Activated effector memory CD4-positive, alpha-beta T cell treated with Interleukin-2 at 50 U/mL for 16 hours (primary cell): Measurements from ENCODE around the gene CAND2.

Experiments
- DNase-seq: peaks from one replicate; pipeline ENCODE4 v3.0.0-alpha.2; 2020

CAND2 gene

DNA sequence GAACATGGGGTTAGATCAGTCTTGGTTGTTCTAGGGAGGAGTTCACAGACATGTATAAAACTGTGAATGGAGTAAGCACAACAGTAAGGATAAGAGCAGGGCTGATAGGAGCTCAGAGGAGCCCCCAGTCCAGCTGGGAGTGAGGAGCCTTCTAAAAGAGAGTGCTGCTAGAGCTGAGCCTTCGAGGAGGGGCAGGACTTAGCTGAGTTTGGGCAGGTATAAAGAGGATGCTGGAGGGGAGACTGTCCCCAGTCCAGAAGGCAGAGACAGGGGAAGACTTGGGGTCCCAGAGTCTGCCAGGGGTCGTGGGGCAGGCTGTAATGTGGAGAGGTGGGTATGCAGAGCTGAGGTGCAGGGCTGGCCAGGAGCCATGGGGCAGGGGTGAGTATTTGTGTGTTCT is 12.1 kb downstream of the CAND2 start:
- DNase-seq = no peak

DNA sequence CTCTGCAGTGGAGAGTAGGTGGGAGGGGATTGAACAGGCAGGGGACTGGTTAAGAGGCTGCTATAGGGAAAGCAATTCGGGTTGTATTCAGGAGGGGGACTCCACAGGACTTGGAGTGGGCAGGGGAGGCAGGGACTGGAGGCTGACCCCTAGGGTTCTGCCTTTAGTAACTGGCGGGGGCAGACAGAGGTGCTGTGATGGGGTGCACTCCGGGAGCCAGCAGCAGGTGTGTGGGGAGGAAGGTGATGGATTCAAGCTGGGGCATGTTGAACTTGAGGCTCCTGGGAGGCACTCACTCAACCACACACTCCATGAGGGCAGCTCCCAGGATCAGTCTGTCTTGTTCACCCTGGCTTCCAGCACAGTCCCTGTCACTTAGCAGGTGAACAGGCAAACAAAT is 12.5 kb downstream of the CAND2 start:
- no peak for DNase-seq

DNA sequence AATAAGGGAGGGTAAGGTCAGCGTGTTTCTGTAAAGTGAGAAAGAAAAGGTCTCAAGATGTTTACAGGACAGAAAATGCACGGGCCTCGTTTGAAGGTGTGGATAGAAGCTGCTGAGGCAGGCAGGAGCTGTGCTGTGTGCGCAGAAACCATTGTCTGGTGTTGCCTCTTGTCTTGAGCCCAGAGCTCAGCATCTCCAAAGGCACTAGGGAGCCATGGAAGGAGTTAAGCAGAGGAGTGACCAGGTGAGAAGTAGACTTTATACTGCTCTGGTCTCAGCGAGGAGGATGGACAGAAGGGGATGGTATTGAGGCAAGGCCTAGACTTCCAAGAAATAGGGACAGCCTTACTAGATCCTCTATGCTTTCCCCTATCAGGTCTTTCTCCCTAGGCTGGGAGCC is 13.0 kb downstream of the CAND2 start:
- DNase-seq = no peak

DNA sequence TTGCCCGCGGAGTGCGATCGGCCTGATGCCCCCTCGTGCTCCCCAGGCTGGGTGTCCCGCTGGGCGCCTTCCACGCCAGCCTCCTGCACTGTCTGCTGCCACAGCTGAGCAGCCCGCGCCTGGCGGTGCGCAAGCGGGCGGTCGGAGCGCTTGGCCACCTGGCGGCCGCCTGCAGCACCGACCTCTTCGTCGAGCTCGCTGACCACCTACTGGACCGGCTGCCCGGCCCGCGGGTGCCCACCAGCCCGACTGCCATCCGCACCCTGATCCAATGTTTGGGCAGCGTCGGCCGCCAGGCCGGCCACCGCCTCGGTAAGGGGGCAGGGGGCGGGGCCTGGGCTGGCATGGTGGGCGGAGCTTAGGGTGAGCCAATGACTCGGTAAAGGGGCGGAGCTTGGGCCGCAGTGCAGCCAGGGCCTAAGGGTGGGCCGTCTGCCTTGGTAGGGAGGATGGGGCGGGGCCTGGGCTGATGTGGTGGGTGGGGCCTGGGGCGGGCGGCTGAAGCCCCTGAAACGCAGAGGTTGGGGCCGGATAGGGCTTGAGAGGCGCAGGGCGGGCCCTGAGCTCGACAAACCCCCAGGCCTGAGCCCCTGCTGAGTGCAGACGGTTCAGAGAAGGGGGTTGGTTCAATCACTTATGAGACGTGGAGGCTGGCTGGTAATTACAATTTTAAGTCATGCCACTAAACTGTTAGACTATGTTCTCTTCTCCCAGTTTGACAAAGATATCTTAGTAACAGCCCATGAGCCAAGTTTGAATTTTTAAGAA is 13.7 kb downstream of the CAND2 start:
- DNase-seq = peak; percentile 84

DNA sequence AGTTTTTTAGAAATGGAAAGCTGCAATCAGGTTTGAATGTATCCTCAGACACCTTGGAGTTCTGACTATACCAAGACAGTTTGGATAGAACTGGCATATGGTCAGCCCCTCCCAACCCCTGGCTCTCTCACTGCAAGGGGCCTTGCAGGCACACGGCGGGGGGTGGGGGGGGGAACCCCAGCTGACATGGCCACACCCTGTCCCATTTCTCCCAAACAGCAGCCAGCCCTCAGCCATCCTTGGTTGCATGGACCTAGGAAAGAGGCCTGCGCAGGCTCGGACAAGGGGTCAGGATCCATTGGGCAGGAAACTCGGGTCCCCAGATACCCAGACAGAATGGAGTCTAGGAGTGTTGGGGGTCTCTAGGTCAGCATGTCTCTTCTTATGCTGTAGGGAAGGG is 14.5 kb downstream of the CAND2 start:
- DNase-seq = no peak

DNA sequence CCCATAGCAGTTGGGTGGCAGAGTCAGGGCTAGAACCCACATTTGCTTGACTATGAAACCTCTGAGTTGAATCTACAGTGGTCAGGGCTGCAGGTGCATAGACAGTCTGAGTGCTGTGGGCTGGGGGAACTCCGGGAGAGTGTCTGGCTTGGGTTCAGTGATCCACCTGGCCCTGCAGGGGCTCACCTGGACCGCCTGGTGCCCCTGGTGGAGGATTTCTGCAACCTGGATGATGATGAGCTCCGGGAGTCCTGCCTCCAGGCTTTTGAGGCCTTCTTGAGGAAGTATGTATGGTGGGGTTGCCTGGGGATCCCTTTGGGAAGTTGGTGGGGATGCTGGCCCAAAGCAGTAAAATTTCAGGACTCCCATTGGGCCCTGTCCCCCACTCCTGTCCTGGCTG is 16.3 kb downstream of the CAND2 start:
- no peak for DNase-seq

DNA sequence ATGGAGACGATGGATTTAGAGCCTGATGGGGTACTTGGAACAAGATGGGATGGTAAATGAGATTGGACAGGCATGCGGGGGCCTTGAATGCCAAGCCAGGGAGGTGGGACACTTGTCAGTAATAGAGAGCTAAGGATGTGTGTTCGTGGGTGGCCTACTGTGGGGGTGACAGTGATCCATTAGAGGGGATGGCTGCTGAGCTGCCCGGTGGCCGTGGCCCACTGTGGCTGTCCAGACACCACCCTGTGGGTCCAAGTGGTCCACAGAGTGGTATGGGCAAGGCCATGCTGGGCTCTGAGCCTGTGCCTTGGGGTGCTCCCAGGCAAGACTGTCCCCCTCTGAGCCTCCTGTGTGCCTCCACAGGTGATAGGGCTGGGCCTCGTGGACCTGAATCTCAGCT is 17.5 kb downstream of the CAND2 start:
- DNase-seq = no peak

DNA sequence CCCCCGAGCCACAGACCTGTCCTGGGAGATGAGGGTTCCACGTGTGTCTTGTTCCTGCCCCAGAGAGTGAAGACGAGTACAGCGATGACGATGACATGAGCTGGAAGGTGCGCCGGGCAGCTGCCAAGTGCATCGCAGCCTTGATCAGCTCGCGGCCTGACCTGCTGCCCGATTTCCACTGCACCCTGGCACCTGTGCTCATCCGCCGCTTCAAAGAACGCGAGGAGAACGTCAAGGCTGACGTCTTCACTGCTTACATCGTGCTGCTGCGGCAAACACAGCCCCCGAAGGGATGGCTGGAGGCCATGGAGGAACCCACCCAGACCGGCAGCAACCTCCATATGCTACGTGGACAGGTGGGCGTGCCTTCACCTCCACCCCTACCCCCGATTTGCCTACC is 18.6 kb downstream of the CAND2 start:
- no peak for DNase-seq

DNA sequence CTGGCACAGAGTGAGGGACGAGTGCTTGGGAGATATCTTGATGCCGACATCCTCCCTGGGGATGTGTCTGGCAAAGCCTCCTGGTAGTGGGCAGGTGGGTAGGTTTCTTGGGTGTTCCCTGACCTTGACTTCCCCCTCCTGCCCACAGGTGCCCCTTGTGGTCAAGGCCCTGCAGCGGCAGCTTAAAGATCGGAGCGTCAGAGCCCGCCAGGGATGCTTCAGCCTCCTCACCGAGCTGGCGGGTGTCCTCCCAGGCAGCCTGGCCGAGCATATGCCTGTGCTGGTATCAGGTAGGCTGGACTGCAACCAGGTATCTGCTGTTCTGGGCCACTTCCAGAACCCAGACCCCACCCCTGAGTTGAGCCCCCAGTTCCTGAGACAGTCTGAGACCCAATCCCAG is 19.2 kb downstream of the CAND2 start:
- no peak for DNase-seq

DNA sequence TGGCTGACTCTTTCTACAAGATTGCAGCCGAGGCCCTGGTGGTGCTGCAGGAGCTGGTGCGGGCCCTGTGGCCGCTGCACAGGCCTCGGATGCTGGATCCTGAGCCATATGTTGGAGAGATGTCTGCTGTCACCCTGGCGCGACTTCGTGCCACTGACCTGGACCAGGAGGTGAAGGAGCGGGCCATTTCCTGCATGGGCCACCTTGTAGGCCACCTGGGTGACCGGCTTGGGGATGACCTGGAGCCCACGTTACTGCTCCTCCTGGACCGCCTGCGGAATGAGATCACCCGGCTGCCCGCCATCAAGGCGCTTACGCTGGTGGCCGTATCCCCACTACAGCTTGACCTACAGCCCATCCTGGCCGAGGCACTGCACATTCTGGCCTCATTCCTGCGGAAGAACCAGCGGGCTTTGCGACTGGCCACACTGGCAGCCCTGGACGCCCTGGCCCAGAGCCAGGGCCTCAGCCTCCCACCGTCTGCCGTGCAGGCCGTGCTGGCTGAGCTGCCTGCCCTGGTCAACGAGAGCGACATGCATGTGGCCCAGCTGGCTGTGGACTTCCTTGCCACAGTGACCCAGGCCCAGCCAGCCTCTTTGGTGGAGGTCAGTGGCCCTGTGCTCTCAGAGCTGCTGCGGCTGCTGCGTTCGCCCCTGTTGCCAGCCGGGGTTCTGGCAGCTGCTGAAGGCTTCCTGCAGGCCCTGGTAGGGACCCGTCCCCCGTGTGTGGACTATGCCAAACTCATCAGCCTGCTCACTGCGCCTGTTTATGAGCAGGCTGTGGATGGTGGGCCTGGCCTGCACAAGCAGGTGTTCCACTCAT is 20.3 kb downstream of the CAND2 start:
- no peak for DNase-seq

DNA sequence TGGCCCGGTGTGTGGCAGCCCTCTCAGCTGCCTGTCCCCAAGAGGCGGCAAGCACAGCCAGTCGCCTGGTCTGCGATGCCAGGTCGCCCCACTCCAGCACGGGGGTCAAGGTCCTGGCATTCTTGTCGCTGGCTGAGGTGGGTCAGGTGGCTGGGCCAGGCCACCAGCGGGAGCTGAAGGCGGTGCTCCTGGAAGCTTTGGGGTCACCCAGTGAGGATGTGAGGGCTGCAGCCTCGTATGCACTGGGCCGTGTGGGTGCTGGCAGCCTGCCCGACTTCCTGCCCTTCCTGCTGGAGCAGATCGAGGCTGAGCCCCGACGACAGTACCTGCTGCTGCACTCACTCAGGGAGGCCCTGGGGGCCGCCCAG is 20.8 kb downstream of the CAND2 start:
- no peak for DNase-seq

DNA sequence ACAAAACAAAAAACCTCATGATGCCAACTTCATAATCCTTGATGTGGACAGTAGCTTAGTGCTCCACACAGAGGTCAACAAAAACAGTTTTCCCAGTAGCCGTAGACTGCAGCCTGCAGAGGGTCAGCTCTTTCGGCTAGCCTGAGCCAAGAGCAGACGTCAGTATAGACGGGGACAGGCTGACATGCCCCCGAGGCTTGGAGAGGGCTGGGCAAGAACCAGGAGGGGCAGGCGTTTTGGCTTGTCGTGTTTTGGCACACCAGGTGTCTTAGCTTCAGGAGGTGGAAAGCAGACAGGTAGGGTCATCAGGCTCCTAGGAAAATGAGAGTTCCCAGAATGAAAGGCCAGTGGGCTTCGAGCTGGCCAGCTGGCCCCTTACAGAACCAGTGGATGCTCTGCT is 21.8 kb downstream of the CAND2 start:
- DNase-seq = no peak

DNA sequence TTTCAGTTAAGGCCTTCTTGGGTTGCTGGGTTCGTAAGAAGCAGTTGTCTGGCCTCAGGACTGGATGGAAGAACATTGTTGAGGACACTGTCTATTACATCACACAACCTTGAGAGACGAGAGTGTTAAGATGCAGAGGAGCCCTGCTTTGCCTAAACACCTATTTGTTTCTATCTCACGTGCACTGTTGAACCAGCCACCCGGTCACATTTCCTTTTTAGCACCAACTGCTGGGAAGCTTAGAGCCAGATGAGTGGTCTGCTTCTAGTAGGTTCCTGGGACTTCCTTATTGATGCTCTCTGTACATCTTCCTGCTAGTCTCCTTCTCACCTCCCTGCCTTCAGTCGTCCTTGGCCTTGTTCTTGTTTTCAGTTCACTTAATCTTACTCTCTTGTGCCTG is 22.3 kb downstream of the CAND2 start:
- DNase-seq = no peak

DNA sequence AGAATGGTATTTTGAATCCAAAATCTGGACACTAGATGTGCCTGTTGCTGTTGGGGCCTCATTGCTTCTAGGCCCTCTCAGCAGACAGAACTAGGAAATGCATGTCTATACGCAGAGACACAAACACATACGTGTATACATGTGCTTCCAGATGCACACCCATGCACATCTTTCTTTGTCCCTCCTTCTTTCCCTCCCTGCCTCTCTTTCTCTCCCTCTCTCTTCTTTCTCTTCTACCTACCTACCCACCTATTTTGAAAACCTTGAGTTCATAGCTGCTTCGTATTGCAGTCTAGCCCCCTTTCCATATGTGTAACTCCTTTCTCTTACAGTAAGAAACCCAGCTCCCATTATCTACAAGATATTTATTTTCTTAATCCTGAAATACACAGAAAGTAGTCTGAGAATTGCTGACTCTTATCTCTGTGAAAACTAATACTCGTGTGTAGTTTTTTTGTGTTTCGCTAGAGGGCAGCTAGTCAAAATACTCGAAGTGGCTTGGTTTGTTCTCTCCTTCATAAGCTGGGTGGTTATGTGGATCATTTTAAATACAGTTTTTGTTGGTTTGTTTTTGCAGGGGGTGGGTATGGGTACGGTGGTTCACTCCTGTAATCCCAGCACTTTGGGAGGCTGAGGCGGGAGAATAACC is 26.4 kb downstream of the CAND2 start:
- no peak for DNase-seq

DNA sequence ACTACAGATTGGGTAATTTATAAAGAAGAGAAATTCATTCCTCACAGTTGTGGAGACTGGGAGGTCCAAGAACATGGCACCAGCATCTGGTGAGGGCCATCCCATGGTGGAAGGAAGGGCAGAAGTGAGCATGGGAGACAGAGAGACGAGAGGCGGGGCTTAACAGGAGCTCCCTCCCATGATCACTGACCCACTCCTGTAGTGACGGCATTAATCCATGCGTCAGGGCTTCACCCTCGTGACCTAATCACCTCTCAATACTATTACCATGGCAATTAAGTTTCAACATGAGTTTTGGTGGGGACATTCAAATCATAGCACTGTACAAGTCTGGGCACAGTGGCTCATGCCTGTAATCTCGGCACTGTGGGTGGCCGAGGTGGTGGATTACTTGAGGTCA is 27.8 kb downstream of the CAND2 start:
- no peak for DNase-seq

DNA sequence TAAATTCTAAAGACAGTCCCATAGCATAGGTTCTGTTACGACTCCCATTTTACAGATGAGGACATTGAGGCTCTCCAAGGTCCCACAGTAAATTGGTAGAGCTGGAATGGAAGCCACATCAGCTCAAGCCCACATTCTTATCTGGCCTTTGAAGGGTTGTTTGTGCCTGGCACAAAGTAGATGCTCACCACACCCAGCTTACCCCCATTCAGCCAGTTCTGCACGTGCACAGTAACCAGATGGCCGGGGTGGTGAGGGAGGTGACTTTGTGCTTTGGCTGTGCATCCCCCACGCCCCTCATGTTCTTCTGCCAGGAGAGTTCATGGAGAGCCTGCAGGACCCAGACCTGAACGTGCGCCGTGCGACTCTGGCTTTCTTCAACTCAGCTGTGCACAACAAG is 28.7 kb downstream of the CAND2 start:
- no peak for DNase-seq

DNA sequence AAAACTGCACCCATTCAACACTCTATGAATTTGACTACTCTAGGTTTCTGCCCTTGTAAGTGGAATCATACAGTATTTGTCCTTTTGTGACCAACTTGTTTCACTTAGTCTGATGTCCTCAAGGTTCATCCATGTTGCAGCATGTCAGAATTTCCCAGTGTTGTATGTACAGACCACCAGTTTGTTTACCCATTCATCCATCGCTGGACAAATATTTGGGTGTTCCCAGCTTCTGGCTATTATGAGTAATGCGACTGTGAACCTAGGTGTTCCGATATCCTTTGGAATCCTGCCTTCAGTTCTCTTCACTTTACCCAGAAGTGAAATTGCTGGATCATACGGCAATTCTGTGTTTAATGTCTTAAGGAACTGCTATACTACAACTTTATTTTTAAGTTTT is 32.3 kb downstream of the CAND2 start:
- DNase-seq = no peak

DNA sequence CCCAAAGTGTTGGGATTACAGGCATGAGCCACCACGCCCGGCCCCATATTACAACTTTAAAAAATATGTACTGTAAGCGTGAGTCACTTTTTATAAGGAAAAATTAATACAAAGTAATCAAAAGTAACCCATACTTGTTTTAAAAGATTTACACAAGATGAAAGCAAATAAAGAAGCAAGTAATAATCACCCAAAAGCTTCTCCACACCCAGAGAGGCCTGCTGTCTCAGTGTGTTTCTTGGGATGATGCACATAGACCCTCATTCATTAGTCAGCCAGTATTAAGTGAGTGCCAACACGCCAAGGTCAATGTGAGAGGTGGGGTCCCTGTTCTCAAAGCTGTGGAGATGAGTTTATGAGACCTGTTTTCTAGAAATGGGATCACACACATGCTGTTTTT is 32.9 kb downstream of the CAND2 start:
- DNase-seq = no peak

DNA sequence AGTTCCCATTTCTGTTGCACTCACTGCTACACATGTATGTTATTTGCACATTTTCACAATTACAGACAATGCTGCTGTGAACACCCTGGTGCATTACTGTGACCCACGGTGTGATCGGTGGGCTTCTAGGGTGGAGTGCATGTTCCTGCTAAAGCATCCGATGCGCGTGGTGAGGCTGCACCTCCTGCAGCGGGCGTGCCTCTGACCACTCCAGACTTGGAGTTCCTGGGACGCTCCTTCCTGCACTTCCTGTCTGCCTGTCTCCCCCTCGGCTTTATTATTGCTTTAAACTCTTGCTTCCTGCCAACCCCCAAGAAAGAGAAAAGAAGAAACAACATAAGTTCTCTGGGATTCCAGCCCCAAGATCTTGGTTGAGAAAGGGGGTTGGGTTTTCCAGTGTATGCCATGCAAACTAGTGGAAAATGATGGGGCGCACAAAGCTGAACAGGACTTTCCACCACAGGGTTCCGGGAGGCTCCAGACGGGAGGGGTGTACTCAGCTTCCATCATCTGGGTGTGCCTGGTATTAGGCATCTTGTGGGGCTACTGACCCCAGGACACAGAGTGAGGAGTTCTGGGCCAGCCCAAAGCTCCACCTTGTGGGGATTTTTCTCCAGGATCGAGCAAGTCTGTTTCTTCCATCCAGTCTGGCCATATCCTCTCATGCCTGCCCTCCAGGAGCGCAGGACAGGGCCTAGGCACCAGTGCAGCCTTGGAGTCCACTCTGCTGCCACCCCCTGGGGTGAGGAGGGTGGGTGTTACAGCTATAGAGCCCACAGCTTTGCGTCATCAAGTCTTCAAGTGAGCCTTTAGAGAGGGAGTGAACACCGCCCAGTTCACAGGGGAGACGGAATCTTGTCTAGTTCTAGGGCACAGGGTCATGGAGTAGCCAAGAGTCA is 33.7 kb downstream of the CAND2 start:
- DNase-seq = no peak

DNA sequence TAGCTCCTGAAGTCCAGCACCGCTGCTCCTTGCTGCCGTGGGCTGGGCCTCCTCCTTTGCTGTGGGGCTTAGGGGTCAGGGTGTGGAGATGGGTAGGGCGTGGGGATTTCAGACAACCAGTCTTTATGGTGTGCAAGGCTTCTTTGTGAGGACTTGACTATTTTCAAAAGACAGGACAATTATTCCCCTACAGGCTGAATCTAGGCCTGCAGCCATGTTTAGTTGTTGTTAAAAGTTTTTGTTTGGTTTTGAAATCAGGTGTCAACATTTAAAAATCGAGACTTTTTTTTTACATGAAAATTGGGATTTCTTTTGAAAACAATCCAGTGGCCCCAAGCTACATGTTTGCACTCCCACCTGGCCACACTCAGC is 34.3 kb downstream of the CAND2 start:
- no peak for DNase-seq

DNA sequence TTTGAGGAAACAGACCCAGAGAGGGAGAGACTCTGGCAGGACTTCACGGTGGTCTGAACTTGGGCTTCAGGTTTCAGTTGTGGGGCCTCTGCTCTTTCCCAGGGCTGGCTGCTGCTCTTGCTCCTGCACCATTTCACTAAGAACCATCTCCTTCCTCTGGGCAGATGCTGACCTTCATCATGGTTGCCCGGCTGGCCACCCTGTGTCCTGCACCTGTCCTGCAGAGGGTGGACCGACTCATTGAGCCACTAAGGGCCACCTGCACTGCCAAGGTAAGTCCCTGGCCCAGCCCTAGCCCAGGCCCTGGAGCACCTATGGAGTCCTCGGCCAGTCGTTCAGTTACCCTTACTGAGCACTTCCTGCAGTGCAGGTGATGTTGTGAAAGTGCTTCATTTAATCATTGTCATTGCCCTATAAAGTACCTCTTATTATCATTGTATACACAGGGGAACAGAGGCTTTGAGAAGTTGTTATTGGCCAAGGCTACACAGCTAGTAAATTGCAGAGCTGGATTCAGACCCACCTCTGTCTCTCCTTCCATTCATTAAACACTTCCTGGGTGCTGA is 34.9 kb downstream of the CAND2 start:
- DNase-seq = no peak

DNA sequence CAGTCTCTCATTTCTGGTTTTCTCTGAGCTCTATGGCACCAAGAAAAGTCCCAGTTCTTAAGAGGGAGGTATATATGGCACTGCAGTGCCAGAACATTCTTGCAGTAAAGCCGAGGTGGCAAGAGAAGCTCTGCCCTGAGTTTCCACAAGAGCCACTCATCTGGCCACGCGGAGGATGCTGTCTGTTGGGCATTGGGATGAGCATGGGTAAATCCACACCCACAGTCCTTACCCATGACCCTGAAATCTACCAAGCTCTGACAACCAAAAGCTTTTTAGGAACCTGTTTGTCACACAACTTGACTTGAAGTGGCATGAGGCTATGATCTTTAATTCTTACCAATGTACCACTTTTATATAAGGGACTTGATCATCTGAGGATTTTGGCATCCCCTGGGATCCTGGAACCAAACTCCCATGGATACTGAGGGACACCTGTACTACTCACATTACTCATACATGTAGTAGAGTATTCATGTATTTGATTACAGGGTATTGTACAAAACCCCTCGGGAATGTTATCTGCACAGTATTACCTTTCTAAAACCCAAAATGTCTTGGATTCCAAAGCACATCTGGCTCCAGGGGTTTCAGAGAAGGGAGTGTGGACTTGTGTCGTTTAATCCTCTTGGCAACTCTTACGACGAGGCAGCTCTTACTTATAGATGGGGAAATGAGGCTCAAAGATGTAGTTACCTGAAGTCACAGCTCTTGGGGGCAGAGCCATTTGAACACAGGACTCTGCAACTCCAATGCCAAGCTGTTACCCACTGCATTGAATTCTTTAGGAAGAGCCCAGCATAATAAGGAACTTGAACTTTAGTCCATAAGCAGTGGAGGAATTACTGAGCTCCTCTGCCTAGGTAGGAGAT is 36.1 kb downstream of the CAND2 start:
- no peak for DNase-seq
